ENCODE results near the gene PHF5A. TPM values are rescaled to one million over a fixed set of nuclear protein-coding genes. Genes with fewer than 3 reads are reported as not detected.

The PHF5A gene
- total RNA-seq, 1 donor from 2014 or later: 22.0 TPM

DNA sequence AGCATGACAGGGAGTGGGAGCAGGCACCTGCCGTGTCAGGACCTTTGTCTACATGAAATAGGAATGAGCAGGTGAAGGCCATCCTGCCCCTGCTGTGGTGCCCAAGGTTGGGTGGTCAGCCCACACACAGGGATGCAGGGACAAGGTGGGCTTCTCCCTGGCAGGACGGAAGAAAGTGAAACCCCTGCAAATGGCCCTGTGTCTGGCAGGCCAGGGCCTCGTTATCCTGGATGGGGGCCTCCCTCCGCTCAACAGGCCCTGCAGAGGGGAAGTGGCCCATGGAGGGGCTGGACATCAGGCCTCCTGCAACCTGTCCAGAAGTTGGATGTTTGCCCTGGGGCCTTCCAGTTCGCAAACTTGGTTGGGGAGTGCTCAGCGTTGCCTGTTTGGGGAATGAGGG lies 36.8 kb downstream of the PHF5A start:
- DNase-seq (ENCODE audit: low spot score): no peak
- intact Hi-C loops (cut with DNase I): no loop called here

DNA sequence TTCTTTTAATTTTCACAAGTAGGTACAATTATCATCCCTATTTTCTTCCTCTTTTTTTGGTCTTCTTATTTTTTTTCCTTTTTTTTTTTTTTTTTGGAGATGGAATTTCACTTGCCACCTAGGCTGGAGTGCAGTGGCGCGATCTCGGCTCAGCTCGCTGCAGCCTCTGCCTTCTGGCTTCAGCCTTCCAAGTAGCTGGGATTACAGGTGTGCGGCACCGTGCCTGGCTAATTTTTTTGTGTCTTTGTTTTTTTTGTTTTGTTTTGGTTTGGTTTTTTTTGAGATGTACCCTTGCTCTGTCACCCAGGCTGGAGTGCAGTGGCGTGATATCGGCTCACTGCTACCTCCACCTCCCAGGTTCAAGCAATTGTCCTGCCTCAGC lies 38.5 kb downstream of the PHF5A start:
- intact Hi-C loops (cut with DNase I): no loop called here
- no peak for DNase-seq (ENCODE audit: low spot score)

DNA sequence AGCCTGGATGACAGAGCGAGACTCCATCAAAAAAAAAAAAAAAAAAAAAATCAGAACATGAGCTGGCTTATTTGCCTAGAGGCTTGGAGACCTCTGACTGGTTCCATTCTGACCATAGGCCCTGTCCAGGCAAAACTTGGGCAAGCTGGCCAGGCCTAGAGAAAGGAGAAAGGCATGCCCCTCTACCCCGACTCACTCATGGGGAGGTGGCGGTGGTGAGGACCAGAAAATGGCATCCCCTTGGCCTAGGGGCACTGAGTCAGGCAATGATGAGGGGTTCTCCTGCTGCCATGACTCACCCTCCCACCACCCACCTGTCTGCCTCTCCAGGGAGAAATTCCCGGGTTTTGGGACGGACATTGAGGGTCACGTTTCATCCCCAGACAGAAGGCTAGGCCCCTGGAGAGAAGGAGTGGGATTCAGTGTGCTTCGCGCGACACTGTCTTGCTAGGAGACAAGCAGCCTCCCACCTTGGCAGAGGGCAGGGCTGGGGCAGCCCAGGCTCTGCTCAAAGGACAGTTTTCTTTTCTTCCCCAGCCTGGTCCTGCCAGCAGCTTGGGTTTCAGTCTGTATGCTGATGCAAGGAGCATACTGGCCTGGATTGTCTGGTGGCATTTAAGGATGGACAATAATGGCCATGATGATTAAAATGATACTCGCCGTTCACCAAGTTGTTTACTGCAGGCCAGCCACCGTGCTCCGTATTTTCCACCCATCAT lies 39.1 kb downstream of the PHF5A start:
- no peak for DNase-seq (ENCODE audit: low spot score)
- intact Hi-C loops (cut with DNase I): no loop called here

DNA sequence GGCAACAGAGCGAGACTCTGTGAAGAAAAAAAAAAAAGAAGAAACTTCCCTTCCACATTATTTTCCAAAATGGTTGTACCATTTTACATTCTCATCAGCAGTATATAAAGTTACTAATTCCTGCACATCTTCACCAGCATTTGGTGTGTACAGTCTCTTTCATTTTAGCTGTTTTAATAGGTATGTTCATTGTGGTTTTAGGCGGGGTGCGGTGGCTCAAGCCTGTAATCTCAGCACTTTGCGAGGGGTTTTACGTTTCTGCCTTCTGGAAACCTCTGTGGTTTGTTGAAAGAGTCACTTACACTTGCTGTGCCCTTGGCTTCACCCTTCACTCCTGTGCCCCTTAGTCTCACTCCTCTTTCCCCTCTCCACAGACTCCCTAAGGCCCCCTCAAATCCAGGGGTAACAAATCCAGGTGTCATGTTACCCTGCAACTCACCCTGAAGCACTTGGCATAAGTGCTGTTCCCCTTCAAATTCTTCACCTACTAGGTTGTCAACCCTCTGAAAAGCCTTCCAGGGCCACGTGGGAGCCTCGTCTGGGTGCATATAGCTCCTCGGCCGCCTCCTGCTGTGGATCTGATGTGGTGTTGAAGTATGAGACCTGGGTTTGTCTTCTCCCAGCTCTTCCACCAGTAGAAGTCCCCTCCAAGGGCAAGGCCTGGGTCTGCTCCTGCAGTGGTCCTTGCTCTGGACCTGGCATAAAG lies 42.7 kb downstream of the PHF5A start:
- intact Hi-C loops (cut with DNase I): no loop called here
- no peak for DNase-seq (ENCODE audit: low spot score)

DNA sequence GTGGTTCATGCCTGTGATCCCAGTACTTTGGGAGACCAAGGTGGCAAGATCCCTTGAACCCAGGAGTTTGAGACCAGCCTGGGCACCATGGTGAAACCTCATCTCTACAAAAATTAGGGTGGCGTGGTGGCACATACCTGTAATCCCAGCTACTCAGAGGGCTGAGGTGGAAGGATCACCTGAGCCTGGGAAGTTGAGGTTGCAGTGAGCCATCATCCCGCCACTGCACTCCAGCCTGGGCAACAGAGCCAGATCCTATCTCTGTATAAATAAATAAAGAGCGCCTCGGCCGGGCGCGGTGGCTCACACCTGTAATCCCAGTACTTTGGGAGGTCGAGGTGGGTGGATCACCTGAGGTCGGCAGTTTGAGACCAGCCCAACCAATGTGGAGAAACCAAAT lies 49.8 kb downstream of the PHF5A start:
- intact Hi-C loops (cut with DNase I): loop anchor here (2.0 kb wide), 1 partner anchor 26 kb away; no protein-coding TSS in a partner anchor
- no peak for DNase-seq (ENCODE audit: low spot score)

DNA sequence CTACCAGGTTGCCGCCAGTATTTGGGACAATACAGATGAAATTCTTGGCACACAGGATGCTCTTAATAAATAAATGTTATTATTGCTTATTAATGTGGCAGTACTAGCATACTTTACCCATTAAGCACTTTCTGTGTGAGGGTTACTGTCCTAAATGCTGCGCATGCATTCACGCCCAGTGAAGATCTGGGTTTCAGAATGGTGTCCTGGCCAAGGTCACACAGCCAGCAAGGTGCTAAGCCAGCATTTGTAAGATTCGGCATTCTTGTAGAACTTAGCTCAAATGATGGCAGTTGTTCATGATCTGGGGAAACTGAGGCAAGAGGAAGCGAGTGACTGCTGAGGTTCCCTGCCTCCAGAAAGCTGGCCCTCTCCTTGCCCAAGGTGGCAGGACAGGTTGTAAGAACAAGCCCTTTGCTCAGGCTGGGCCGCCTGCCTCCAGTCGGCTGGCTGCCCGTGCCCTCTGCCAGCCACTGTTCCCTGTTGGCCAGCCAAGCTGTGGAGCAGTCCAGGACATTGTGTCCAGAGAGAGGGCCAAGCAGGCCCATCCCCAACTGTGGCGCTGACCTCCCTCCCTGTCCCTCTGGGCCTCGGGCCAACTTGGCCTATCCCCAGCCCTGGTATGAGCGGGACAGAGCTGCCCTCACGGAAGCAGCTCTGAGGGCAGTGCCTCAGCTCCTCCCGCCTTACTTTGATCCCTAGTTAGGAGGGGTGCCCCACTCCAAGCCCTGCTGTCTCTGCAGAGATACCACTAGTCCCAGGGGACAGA lies 50.7 kb downstream of the PHF5A start:
- peak; percentile 94 for DNase-seq (ENCODE audit: low spot score)
- intact Hi-C loops (cut with DNase I): loop anchor here (2.0 kb wide), 1 partner anchor 27 kb away; no protein-coding TSS in a partner anchor

DNA sequence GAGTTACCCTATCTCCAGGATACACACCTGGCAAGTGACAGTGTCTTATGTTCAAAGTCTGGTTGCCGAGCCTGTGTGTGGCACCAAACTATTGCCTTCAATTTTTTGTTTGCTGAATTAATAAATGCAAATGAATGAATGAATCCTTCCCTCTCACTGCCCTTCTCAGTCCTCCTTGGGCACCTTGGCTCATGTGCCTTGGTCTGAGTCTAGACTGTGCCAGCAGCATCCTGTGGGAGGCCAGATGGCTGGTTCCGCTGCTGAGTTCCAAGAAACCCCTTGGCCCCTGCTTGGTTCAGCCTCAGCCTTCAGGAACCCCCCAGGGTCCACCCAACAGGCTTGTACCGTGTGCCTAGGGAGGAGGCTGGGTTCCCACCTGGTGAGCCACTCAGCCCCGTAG lies 52.9 kb downstream of the PHF5A start:
- intact Hi-C loops (cut with DNase I): no loop called here
- no peak for DNase-seq (ENCODE audit: low spot score)

DNA sequence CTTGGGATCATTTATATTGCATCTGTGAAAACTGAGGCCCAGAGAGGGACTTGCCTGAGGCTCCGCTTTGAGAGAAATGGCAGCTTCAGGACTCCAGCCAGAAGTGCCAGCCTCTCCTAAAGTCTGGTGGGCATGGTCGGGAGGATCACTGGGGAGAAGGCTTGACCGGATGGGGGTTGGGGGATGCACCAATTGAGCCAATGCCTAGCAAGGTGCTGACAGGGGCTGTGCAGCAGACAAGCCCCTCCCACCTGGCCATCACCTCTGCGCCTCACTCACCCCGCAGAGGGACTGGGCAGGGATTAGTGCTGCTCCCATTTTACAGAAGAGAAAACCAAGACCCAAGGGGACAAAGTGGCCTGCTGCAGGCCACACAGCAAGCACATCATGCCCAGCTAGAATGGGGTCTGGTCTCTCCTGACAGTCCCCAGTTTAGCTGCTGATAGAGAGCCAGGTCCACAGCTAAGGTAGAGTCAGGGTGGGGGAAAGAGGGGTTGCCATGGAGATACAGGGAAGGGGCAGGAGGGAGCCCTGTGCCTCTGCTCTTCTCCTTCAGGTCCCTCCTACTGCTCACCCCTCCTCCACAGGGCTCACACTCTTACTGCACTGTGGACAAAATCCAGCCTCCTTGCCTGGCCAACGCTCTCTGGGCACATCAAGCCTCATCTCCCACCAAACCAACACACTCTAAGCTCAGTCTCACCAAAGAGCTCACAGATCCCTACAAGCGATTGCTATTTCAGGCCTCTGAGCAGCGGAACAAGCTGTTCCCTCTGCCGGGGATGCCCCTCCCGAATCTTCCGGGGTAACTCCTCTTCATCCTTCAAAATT lies 57.3 kb downstream of the PHF5A start:
- no peak for DNase-seq (ENCODE audit: low spot score)
- intact Hi-C loops (cut with DNase I): no loop called here

DNA sequence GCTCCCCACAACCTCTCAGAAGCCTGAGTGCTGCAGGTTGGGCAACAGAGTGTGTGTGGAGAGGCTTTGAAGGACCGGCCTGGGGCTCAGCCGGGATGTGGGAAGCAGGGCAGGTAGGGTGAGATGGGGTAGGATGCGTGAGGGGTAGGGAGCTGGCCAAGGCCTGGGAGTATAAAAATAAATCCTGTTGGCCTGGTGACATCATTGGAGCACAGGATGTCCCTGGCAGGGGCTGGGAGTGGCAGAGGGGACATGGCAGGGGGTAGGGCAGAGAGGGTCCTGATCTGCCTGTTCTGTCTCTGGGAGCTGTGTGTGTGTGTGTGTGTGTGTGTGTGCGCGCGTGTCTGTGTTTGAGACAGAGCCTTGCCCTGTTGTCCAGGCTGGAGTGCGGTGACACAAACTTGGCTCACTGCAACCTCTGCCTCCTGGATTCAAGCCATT lies 58.2 kb downstream of the PHF5A start:
- intact Hi-C loops (cut with DNase I): no loop called here

More for the DNA sequence above, 58.2 kb downstream of the PHF5A start:
- DNase-seq (ENCODE audit: low spot score): no peak

Other genes starting within 250 kb of the PHF5A start
- 2.9 TPM for gene CHADL, start 227.8 kb downstream of the PHF5A start, total RNA-seq
- 32.8 TPM for gene RANGAP1, start 182.5 kb downstream of the PHF5A start, total RNA-seq
- 37.2 TPM for gene ZC3H7B, start 167.2 kb downstream of the PHF5A start, total RNA-seq
- gene TEF, start 86.8 kb downstream of the PHF5A start, total RNA-seq: 14.0 TPM
- 26.9 TPM for gene TOB2, start 21.9 kb downstream of the PHF5A start, total RNA-seq
- gene ACO2, start 425 bp upstream of the PHF5A start, total RNA-seq: 662 TPM
- gene POLR3H, start 75.8 kb upstream of the PHF5A start, total RNA-seq: 18.6 TPM
- 115 TPM for gene CSDC2, start 92.3 kb upstream of the PHF5A start, total RNA-seq
- 21.7 TPM for gene PMM1, start 121.1 kb upstream of the PHF5A start, total RNA-seq
- 30.6 TPM for gene DESI1, start 152.4 kb upstream of the PHF5A start, total RNA-seq
- gene XRCC6, start 152.6 kb upstream of the PHF5A start, total RNA-seq: 155 TPM
- 149 TPM for gene SNU13, start 220.2 kb upstream of the PHF5A start, total RNA-seq
- gene MEI1, start 230.8 kb upstream of the PHF5A start, total RNA-seq: 0.40 TPM

Measured in cardiac septum (tissue), 1 donor.